OCI-LY3 (cell line): ENCODE results near the gene TNFAIP8L2.

Experiments used
- EZH2phosphoT487 ChIP-seq: fragments of 200-600 bp; shearing (Covaris generic); IDR thresholded peaks from 2 replicates; pipeline ENCODE4 v1.6.1; 2018; ENCODE audit warnings: antibody characterized with exemption, mixed run types, low read depth
- TF ChIP-seq, protein P1 (sequence below): fragments of 200-600, 300-600 bp; sonication (generic); IDR thresholded peaks from 2 replicates; pipeline ENCODE4 v1.5.1; 2014; ENCODE audit warnings: antibody characterized with exemption, low read length, low read depth

DNA sequence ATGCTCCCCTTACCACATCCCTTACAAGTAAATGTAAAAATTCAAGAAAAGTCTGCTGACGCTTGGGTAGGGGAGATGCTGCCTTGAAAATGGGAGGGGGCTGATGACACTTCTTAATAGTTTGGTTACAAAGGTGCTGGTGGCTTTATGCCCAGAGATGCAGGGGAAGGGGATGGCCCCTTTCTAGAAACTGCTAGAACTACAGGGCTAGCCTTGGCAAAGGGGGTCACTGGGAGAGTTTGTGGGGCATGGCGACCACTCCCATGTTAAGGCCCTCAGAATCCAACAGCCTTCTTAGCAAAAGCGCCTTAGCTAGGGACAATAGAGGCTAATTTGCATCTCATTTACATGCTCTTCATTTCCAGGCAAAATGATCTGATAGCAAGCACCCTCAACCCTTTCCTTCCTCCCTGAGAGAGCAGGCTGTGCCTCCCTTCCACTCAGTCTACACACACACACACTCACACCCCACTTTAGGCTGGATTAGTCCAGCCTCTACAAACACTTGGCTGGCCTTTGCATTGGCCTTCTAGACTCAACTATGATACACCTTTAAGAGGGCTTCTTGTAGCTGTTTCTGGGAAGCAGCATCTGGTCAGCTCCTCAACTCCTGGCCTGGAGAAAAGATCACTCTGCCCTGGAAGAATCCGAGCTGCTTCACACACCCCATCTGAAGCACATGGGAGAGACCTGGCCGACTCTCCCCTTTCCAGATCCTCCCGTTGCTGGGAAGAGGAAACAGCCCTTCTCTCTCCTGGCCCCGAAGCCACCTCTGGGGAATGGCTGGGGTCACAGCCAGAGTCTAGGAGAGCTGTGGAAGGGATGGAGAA, 11.8 kb upstream of the TNFAIP8L2 start:
- TF ChIP-seq, protein P1, sequence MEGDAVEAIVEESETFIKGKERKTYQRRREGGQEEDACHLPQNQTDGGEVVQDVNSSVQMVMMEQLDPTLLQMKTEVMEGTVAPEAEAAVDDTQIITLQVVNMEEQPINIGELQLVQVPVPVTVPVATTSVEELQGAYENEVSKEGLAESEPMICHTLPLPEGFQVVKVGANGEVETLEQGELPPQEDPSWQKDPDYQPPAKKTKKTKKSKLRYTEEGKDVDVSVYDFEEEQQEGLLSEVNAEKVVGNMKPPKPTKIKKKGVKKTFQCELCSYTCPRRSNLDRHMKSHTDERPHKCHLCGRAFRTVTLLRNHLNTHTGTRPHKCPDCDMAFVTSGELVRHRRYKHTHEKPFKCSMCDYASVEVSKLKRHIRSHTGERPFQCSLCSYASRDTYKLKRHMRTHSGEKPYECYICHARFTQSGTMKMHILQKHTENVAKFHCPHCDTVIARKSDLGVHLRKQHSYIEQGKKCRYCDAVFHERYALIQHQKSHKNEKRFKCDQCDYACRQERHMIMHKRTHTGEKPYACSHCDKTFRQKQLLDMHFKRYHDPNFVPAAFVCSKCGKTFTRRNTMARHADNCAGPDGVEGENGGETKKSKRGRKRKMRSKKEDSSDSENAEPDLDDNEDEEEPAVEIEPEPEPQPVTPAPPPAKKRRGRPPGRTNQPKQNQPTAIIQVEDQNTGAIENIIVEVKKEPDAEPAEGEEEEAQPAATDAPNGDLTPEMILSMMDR, result no peak
- no peak for TF ChIP-seq EZH2phosphoT487
